Activated T-helper 2 cell treated with anti-CD3 and anti-CD28 coated beads, Interferon-gamma antibody, Interleukin-2, Interleukin-4, amounts not matched to agents 10 μg/mL and 5 μg/mL and 100 μg/mL, durations not matched to agents 14 hours and 24 hours and 36 hours (primary cell): Measurements from ENCODE around the gene SND1. TPM values are rescaled to one million over a fixed set of nuclear protein-coding genes. Genes with fewer than 3 reads are reported as not detected.

ENCODE experiments used
- DNase-seq: peaks from one replicate; pipeline ENCODE4 v3.0.0; 2021; ENCODE audit warnings: low spot score
- H3K27ac Mint-ChIP-seq: one replicate; pipeline ENCODE4 v1.8.0; 2021; ENCODE audit warnings: mixed read lengths
- H3K27me3 Mint-ChIP-seq: one replicate; pipeline ENCODE4 v1.8.0; 2021; ENCODE audit warnings: low read depth, mixed read lengths
- H3K36me3 Mint-ChIP-seq: one replicate; pipeline ENCODE4 v1.8.0; 2021; ENCODE audit warnings: low read depth, mixed read lengths
- H3K4me1 Mint-ChIP-seq: one replicate; pipeline ENCODE4 v1.8.0; 2021; ENCODE audit warnings: low read depth, mixed read lengths
- H3K4me3 Mint-ChIP-seq: one replicate; pipeline ENCODE4 v1.8.0; 2021; ENCODE audit warnings: low read depth, mild to moderate bottlenecking, moderate library complexity, mixed read lengths
- H3K9me3 Mint-ChIP-seq: one replicate; pipeline ENCODE4 v1.8.0; 2021; ENCODE audit warnings: mixed read lengths
- intact Hi-C: fragments of 100-400 bp; cut with micrococcal nuclease; formaldehyde crosslinking; loops from one replicate; pipeline ENCODE4 v1.15.1; 2023
- total RNA-seq: library from RNA; stranded (reverse); gene quantifications from 2 replicates; pipeline ENCODE4 v1.2.3, GENCODE V29; 2022

SND1 gene
- total RNA-seq, 1 donor from 2014 or later, result 311 TPM

DNA sequence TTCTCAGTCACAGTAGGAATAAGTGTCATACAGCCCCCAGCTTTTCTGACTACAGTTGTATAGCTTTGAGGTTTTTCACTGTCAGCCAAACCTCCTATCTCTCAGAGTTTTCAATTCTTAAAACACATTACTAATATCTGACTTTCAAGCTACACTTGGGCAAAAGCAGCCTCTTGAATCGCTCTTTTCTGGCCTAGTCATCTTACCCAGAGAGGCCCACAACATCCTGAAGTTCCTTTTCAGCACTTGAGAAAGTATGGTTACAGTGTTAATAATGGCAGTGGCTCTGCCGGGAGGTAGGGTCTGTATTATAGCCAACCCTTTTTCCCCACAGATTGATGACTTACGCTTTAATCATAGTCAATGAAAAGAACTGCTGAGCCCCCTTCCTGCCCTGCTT, 198.2 kb downstream of the SND1 start:
- no peaks in the 10 kb centered on the region for H3K27me3 Mint-ChIP-seq
- H3K4me1 Mint-ChIP-seq, result peaks cover 37% of the 10 kb centered on the region
- peaks cover 61% of the 10 kb centered on the region for H3K36me3 Mint-ChIP-seq
- DNase-seq, result no peak
- H3K4me3 Mint-ChIP-seq, result peak overlapping the region; percentile 6
- no peaks in the 10 kb centered on the region for H3K9me3 Mint-ChIP-seq
- intact Hi-C loops, result loop anchor here (1.0 to 10.0 kb wide), 6 partner anchors 24 to 605 kb away; partner anchors contain the start of genes HILPDA and SND1
- H3K27ac Mint-ChIP-seq, result peak overlapping the region; percentile 64

DNA sequence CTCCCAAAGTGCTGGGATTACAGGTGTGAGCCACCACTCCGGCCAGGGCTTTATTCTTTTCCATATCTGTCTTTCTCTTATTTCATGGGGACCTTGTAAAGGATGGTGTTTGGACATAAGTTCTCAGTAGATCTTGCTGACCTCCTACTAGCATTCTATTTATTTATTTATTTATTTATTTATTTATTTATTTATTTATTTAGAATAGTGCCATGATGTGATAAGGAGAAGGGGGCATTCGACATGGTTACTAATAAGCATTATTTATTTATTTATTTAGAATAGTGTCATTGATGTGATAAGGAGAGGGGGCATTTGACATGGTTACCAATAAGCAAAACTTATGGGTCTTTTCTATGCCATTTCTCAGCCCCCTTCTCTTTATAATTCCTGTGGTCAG, 202.4 kb downstream of the SND1 start:
- H3K4me1 Mint-ChIP-seq, result peaks cover 58% of the 10 kb centered on the region
- no peak overlapping the region for H3K4me3 Mint-ChIP-seq
- intact Hi-C loops, result loop anchor here (5.0 to 10.0 kb wide), 3 partner anchors 200 to 600 kb away; partner anchors contain the start of genes HILPDA and SND1
- no peaks in the 10 kb centered on the region for H3K9me3 Mint-ChIP-seq
- no peak for DNase-seq
- no peaks in the 10 kb centered on the region for H3K27me3 Mint-ChIP-seq
- peaks cover 59% of the 10 kb centered on the region for H3K36me3 Mint-ChIP-seq
- no peak overlapping the region for H3K27ac Mint-ChIP-seq

DNA sequence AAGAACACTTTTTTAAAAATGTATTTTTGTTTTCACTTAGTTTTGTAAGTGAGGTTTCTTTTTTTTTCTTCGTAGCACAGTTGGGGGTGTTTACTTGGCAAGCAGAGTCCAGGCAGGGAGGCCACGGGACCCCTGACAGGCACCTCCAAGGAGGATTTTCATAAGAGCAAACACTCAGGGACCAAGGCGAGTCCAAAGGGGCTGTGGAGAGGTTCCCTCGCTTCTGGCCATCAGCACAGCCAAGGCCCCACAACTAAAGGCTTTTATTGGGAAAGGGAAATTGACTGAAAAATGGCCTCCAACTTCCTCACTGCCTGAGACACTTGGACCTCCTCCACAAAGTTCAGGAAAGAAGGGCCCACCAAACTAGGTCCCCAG, 205.5 kb downstream of the SND1 start:
- Mint-ChIP-seq H3K27ac (peak overlapping the region; percentile 15), H3K36me3 (peaks cover 59% of the 10 kb centered on the region), H3K9me3 (no peaks in the 10 kb centered on the region), H3K27me3 (no peaks in the 10 kb centered on the region), H3K4me3 (no peak overlapping the region), H3K4me1 (peaks cover 50% of the 10 kb centered on the region)
- DNase-seq, result no peak
- intact Hi-C loops, result loop anchor here (1.0 to 10.0 kb wide), 7 partner anchors 17 to 597 kb away; partner anchors contain the start of genes HILPDA, LRRC4 and SND1

GRCh38 chr7:127858091-127858914, 206.3 kb downstream of the SND1 start:
- intact Hi-C loops, result loop anchor here (5.0 to 10.0 kb wide), 3 partner anchors 174 to 596 kb away; partner anchors contain the start of genes HILPDA, LRRC4 and SND1
- peak overlapping the region; percentile 15 for H3K27ac Mint-ChIP-seq
- peaks cover 46% of the 10 kb centered on the region for H3K4me1 Mint-ChIP-seq

GRCh38 chr7:127858915-127859189, 206.9 kb downstream of the SND1 start:
- no peak overlapping the region for H3K27ac Mint-ChIP-seq
- H3K4me1 Mint-ChIP-seq, result peaks cover 46% of the 10 kb centered on the region
- H3K27me3 Mint-ChIP-seq, result no peaks in the 10 kb centered on the region
- intact Hi-C loops, result loop anchor here (5.0 to 10.0 kb wide), 3 partner anchors 173 to 596 kb away; partner anchors contain the start of genes HILPDA, LRRC4 and SND1
- H3K9me3 Mint-ChIP-seq, result no peaks in the 10 kb centered on the region
- H3K4me3 Mint-ChIP-seq, result no peak overlapping the region
- H3K36me3 Mint-ChIP-seq, result peaks cover 60% of the 10 kb centered on the region
- DNase-seq, result no peak

More at GRCh38 chr7:127858091-127858914, 206.3 kb downstream of the SND1 start:
- Mint-ChIP-seq H3K36me3 (peaks cover 57% of the 10 kb centered on the region), H3K4me3 (no peak overlapping the region), H3K9me3 (no peaks in the 10 kb centered on the region), H3K27me3 (no peaks in the 10 kb centered on the region)
- no peak for DNase-seq

- DNase-seq, result no peak
- Mint-ChIP-seq H3K36me3 (peaks cover 59% of the 10 kb centered on the region), H3K4me1 (peaks cover 48% of the 10 kb centered on the region), H3K4me3 (no peak overlapping the region), H3K27ac (no peak overlapping the region), H3K27me3 (no peaks in the 10 kb centered on the region), H3K9me3 (no peaks in the 10 kb centered on the region)
- intact Hi-C loops, result loop anchor here (5.0 to 10.0 kb wide), 3 partner anchors 173 to 595 kb away; partner anchors contain the start of genes HILPDA, LRRC4 and SND1
These were observed 207.3 kb downstream of the SND1 start for GRCh38 chr7:127859330-127859729.

DNA sequence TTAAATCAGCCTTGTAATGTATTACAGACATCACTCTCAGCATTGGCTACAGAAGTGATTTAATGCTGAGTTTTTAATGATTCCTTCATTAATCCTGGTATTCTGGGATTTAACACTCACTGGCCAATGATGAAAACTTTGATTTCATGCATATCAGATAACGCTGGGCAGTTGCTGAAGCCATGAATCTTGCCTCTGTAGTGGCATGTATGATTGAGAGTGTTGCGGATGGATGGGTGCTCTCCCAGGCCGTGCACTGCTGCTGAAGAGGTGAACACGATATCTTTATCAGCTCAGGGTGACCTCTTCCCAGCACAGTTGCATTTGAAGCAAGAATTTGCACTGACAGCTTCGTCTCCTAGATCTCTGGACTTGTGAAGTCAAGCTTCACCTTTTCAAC, 210.5 kb downstream of the SND1 start:
- Mint-ChIP-seq H3K9me3 (no peaks in the 10 kb centered on the region), H3K4me1 (peaks cover 52% of the 10 kb centered on the region), H3K27me3 (no peaks in the 10 kb centered on the region), H3K27ac (no peak overlapping the region), H3K4me3 (no peak overlapping the region), H3K36me3 (peaks cover 74% of the 10 kb centered on the region)
- DNase-seq, result no peak
- intact Hi-C loops, result no loop called here

- peaks cover 77% of the 10 kb centered on the region for H3K36me3 Mint-ChIP-seq
- peaks cover 56% of the 10 kb centered on the region for H3K4me1 Mint-ChIP-seq
- intact Hi-C loops, result no loop called here
- no peak overlapping the region for H3K4me3 Mint-ChIP-seq
- no peaks in the 10 kb centered on the region for H3K27me3 Mint-ChIP-seq
- H3K27ac Mint-ChIP-seq, result no peak overlapping the region
- DNase-seq, result no peak
- H3K9me3 Mint-ChIP-seq, result no peaks in the 10 kb centered on the region
These were observed 211.1 kb downstream of the SND1 start for GRCh38 chr7:127863082-127863481.

- Mint-ChIP-seq H3K4me3 (no peak overlapping the region), H3K27ac (no peak overlapping the region), H3K4me1 (peaks cover 34% of the 10 kb centered on the region), H3K36me3 (peaks cover 70% of the 10 kb centered on the region), H3K27me3 (no peaks in the 10 kb centered on the region), H3K9me3 (no peaks in the 10 kb centered on the region)
- intact Hi-C loops, result no loop called here
- DNase-seq, result no peak
These were observed 213.5 kb downstream of the SND1 start for GRCh38 chr7:127865466-127865865.

DNA sequence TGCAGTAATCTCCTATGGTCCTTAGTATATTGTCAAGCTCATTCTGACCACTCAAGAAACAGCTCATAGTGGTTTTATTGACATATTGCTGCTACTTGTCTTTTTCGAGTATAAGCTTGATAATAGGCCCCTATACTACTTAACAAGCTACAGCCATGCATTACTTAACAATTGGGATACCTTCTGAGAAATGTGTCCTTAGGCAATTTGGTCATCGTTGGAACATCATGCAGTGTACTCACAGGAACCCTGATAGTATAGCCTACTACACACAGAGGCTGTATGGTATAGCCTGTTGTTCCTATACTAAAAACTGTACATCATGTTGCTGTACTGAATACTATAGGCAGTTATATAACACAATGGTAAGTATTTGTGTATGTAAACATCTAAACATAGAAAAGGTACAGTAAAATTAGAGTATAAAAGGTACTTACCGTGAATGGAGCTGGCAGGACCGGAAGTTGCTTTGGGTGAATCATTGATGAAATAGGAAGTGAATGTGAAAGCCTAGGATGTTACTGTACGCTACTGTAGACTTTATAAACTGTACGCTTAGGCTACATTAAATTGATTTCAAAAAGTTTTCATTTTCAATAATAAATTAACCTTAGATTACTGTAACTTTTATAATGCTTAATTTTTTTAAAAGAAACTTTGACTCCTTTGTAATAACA, 218.4 kb downstream of the SND1 start:
- Mint-ChIP-seq H3K36me3 (peaks cover 52% of the 10 kb centered on the region), H3K4me3 (no peak overlapping the region), H3K27ac (no peak overlapping the region), H3K27me3 (no peaks in the 10 kb centered on the region), H3K4me1 (peaks cover 42% of the 10 kb centered on the region), H3K9me3 (no peaks in the 10 kb centered on the region)
- no peak for DNase-seq
- intact Hi-C loops, result no loop called here

GRCh38 chr7:127871226-127871625, 219.2 kb downstream of the SND1 start:
- Mint-ChIP-seq H3K4me1 (peaks cover 37% of the 10 kb centered on the region), H3K9me3 (no peaks in the 10 kb centered on the region), H3K36me3 (peaks cover 49% of the 10 kb centered on the region), H3K27me3 (no peaks in the 10 kb centered on the region), H3K27ac (no peak overlapping the region), H3K4me3 (no peak overlapping the region)
- no peak for DNase-seq
- intact Hi-C loops, result no loop called here

DNA sequence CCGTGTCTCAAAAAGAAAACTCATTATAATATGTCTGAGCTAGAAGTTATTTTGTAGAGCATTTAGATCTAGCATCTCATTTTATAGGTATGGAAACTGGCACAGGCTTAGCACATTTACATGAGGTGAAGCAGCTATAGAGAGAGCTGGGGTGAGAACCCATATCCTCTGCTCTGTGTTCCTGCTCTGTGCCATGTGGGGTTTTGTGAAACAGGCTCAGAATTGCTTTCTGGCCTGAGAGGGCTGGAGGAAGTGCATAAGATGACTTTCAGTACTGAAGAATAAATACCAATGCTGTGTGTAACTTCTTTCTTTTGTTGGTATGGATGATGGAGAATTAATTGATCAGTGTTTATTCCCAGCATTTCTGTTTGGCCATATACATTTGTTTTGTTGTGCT, 220.1 kb downstream of the SND1 start:
- Mint-ChIP-seq H3K4me3 (no peak overlapping the region), H3K4me1 (peaks cover 31% of the 10 kb centered on the region), H3K36me3 (peaks cover 41% of the 10 kb centered on the region), H3K9me3 (no peaks in the 10 kb centered on the region), H3K27me3 (no peaks in the 10 kb centered on the region), H3K27ac (no peak overlapping the region)
- intact Hi-C loops, result no loop called here
- DNase-seq, result no peak

GRCh38 chr7:127873151-127873550, 221.2 kb downstream of the SND1 start:
- H3K9me3 Mint-ChIP-seq, result no peaks in the 10 kb centered on the region
- no peaks in the 10 kb centered on the region for H3K27me3 Mint-ChIP-seq
- no peak overlapping the region for H3K27ac Mint-ChIP-seq
- H3K4me3 Mint-ChIP-seq, result no peak overlapping the region
- peaks cover 23% of the 10 kb centered on the region for H3K4me1 Mint-ChIP-seq
- intact Hi-C loops, result no loop called here
- peaks cover 31% of the 10 kb centered on the region for H3K36me3 Mint-ChIP-seq
- no peak for DNase-seq
